GM12872 (cell line): ENCODE data around the gene STMP1.

Experiments
- TF ChIP-seq, protein P1 (sequence below): IDR thresholded peaks from 3 replicates; pipeline ENCODE4 v1.5.1; 2011; ENCODE audit warnings: low read depth, mild to moderate bottlenecking, low read length, moderate library complexity; ENCODE audit not compliant: insufficient read depth

STMP1 gene

DNA sequence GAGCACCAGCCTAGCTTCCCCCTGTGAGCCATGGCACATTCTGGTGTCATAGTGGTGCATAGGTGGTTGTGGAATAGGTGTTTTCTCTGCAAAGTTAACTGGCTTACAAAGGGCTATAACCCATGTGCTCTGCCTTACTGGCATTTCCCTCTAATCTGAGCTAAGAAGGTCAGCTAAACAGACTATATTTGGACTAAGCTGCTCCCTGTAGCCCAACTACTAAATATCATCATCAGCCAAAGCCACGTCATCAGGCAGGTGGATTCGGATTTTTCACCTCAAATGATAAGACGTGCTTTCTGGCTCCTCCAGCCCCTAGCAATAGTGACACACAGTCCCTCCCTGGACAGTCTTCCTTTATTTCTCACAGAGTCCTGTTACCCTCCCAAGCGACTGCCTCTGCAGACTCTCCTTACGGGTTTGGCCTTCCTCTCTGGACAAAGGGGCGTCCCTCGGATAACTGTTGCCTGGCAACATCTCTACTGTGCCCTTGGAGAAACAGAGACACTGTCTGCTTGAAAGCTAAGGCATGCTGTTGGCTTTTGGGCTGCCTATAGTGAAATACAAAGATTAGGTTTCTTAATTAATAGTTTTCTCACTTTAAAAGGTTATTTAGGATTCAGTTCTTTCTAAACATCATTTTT is 56.6 kb downstream of the STMP1 start:
- TF ChIP-seq, protein P1, sequence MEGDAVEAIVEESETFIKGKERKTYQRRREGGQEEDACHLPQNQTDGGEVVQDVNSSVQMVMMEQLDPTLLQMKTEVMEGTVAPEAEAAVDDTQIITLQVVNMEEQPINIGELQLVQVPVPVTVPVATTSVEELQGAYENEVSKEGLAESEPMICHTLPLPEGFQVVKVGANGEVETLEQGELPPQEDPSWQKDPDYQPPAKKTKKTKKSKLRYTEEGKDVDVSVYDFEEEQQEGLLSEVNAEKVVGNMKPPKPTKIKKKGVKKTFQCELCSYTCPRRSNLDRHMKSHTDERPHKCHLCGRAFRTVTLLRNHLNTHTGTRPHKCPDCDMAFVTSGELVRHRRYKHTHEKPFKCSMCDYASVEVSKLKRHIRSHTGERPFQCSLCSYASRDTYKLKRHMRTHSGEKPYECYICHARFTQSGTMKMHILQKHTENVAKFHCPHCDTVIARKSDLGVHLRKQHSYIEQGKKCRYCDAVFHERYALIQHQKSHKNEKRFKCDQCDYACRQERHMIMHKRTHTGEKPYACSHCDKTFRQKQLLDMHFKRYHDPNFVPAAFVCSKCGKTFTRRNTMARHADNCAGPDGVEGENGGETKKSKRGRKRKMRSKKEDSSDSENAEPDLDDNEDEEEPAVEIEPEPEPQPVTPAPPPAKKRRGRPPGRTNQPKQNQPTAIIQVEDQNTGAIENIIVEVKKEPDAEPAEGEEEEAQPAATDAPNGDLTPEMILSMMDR = no peak

DNA sequence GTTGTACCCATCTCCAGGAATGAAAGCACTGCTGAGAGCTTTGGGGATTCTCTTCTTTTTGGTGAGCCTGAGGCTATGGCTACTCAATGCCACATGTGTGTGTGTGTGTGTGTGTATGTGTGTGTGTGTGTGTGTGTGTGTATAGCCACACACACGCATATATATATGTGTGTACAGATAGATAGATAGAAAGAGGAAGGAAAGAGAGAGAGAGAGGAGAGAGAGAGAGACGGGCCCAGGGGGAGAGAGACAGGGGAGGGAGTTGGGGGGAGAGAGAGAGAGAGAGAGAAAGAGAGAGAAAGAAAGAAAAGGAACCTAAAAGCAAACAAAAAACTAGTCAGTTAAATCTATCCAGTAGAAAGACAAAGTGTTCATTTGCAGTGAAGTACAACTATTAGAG is 57.4 kb downstream of the STMP1 start:
- TF ChIP-seq, protein P1 = no peak

DNA sequence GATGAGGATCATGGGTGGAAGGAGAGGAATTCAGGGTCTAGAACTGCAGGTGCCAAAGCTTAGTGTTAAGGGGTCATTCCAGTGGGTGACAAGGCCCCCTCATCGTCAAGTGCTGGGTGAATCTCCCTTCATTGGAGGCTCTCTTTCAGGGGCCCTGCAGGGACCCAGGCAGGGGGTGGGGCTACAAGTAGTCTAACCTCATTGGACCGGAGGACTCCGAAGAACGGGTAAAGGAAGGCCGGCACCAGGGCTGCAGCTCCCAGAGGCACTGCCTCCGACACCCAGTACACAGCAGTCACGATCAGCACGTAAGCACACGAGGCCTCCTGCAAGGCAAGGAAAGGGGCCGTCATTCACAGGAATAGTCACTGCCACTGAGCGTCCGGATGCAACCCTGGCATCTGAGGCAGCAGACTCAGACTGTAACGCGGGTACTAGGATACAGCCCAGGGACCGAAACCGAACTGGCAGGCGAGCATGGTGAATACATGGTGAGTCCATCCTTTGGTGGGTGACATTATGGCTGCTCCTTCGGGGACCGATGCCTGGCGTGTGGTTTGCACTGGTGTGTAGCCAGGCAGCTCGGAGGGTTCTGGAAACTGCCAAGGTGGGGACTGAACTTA is 59.0 kb downstream of the STMP1 start:
- TF ChIP-seq, protein P1 = no peak

DNA sequence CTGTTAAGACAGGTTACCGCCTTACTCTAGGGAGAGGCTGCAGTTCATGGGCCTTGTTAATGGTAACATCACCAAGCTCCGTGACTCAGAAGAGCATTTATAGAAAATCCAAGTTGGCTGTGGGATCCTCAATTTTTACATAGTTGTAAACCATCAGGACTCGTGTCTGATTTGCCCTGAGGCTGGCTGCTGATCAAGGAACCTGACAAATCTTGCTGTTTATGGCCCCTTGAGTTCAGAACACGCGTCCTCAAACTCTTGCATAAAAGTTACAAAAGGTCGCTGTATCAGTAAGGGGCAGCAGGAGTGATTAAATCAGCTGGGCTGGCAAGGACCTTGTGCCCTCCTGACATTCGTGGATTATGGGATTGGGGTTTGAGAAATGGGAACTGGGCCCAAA is 61.1 kb downstream of the STMP1 start:
- TF ChIP-seq, protein P1 = no peak
